ENCODE data around the gene GMCL2.

- TF ChIP-seq, protein P1, sequence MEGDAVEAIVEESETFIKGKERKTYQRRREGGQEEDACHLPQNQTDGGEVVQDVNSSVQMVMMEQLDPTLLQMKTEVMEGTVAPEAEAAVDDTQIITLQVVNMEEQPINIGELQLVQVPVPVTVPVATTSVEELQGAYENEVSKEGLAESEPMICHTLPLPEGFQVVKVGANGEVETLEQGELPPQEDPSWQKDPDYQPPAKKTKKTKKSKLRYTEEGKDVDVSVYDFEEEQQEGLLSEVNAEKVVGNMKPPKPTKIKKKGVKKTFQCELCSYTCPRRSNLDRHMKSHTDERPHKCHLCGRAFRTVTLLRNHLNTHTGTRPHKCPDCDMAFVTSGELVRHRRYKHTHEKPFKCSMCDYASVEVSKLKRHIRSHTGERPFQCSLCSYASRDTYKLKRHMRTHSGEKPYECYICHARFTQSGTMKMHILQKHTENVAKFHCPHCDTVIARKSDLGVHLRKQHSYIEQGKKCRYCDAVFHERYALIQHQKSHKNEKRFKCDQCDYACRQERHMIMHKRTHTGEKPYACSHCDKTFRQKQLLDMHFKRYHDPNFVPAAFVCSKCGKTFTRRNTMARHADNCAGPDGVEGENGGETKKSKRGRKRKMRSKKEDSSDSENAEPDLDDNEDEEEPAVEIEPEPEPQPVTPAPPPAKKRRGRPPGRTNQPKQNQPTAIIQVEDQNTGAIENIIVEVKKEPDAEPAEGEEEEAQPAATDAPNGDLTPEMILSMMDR (IDR thresholded peaks at IDR 0.05): no peak
- no peak for TF ChIP-seq POLR2A (IDR thresholded peaks at IDR 0.05)
Measured at GRCh38 chr5:178221853-178222252, 34.7 kb upstream of the GMCL2 start.
